Left forelimb (tissue), 1 donor: ENCODE data around the gene COL9A1.

Experiments
- DNase-seq: peaks from one replicate; pipeline ENCODE4 v3.0.0-alpha.2; 2018; ENCODE audit warnings: low spot score

COL9A1 gene

DNA sequence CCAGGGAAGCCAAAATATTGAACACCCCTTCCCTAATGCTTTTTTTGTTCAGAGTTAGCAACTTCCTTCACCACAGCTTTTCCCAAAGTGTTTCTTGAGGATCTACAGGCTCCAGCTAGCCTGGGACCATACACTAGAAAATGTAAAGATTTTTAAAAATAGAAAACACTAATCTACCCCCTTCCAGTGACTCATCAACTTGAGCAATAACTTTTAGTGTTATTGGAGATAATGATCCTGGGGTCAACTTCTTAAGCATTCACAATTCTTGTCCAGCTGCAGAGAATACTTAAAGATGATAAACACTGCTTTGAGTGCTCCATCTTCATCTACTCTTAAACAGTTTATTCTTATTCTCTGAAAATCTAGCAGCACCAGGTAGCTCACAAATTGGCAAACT is 131.6 kb downstream of the COL9A1 start:
- no peak for DNase-seq

DNA sequence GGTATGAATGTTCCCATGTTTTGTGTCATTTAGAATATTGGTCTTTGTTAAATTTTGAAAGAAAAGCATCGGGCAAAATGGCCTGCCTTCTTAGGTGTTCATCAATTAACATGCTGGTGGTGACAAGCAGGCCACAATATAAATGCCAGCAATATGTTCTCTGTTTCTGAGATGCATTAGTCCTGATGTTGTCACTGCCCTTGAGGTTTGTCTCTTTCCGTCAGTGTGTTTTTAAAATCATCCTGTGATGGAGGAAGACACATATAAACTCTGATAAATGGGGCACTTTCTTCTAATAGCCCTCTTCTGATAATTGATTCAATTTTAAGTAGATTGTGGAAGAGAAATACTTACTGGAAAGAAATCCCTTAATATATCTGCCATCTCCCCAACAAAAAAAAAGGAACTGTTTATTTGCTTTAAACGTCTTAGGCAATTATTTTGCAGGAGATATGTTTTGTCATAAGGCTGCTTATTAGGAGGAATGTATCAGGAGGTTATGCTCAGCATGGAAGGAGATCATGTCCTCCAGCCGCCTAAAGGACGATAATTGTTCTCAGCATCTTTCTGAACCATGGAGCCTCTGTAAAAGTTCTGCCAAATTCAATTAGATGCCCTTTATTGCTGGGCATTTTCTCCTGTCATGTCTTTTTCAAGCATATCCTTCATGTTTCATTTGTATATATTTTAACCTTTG is 134.1 kb downstream of the COL9A1 start:
- no peak for DNase-seq
